Activated T-helper 1 cell treated with Interleukin-2 at 50 U/mL for 16 hours (primary cell): ENCODE results near the gene GGN.
"Not testable (repeated sequence)": the region's sequence is repeated elsewhere in the genome, so short reads cannot be mapped to it uniquely, and the experiment has no call there.

Experiments
- DNase-seq: peaks from one replicate; pipeline ENCODE4 v3.0.0-alpha.2; 2020; ENCODE audit warnings: low read depth

GGN gene

GRCh38 chr19:38362076-38362945 is 25.5 kb downstream of the GGN start:
- peak; percentile 39 for DNase-seq

DNA sequence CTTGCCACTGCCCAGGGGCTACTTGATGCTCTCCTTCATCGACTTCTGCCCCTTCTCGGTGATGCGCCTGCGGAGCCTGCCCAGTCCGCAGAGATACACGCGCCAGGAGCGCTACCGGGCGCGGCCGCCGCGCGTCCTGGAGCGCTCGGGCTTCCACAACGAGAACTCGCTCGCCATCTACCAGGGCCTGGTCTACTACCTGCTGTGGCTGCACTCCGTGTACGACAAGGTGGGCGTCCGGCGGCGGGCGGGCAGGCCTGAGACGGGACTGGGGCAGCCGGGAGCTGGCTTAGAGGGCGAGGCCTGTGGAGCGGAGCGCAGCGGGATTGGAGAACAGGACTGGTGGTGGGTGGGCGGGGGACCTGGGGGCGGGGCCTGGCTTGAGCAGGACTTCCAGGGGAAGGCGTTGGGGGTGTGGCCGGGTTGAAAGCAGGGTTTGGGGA is 26.2 kb downstream of the GGN start:
- peak; percentile 41 for DNase-seq

DNA sequence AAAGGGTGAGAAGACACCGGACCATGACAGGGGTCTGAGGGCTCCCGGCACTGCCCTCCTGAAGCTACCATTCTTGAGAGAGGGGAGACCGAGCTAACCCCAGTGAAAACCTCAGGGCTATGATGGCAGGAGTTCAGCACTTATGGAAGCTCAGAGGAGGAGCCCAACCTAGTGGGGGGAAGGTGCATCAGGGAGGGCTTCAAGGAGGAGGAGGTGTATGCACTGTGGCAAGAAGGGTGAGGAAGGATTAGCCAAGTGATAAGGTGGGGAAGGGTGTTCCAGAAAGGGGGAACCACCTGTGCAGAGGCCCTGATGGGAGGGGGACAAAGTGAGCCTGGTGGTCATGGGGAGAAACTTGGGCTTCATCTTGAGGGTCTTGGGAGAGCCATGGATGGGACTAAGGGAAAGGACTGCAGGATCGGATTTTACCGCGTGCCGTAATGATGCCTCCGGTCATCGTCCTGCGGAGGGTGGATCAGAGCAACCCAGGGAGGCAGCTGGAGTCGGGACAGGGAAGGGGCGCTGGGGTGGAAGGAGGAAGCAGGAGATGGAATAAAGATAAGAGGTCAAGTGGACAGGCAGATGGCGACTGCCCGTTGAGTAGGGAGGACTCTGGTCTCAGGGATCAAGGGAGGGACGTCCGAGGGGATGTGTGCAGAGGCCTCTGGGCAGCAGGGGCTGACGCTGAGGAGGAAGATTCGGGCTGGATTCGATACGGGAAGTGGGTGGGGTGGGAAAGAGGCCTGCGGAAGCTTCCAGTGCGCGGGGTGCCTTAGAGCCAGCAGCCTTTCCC is 26.8 kb downstream of the GGN start:
- no peak for DNase-seq

DNA sequence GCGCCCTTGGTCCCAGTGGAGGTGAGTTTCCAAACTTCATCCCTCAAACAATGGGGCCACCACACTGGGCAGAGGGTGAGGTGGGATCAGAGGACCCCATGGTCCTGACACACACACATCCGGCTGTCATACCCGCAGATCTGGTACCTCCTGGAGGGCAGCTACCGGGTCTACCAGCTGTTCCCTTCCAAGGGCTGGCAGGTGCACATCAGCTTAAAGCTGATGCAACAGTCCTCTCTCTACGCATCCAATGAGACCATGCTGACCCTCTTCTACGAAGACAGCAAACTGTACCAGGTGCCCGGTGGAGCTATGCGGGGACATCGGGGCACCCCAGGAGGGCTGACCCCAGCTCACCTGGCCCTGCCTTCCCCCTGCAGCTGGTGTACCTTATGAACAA is 27.5 kb downstream of the GGN start:
- no peak for DNase-seq

GRCh38 chr19:38359242-38360021 is 28.4 kb downstream of the GGN start:
- DNase-seq: no peak

GRCh38 chr19:38358071-38358470 is 29.8 kb downstream of the GGN start:
- DNase-seq: no peak

DNA sequence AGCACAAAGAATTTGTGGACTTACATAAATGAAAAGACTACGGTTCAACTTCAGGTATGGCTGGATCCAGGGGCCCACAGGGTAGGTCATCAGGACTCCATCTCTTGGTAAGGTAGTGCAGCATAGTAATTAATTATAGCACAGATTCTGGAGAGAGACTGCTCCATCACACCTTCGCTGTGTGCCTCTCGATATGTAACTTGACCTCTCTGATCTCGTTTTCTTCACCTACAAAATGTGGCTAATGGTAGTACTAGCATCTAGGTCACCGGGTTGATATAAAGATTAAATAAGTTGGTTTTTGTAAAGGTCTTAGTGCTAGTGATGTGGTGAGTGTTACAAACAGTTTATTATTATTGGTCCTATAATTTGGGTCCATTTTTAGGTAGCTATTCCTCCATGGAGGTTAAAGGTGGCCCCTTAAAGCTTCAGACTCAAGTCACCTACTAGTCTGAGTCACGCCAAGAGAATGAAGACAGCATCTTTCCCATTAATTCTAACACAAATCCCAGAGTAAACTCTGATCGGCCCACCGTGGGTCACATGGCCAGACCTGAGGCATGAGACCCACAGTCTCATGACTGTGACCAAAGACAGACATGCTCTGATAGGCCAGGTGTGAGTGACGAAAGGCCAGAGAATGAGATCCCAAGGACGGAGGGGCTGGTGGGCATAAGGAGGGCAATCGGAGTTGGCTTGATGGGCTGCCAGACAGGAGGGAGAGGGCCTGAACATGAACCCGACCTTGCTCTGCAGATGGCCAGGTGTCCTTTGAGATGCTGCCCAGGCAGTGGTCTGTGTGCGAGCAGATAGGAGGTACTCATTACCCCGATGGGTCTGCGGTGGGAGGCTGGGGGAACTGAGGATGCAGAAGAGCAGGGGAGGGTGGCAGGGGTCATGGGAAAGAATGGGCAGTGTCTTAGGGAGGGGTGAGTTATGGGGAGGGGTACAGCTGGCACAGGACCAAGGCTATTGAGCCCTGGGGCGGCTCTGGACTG is 31.8 kb downstream of the GGN start:
- no peak for DNase-seq

DNA sequence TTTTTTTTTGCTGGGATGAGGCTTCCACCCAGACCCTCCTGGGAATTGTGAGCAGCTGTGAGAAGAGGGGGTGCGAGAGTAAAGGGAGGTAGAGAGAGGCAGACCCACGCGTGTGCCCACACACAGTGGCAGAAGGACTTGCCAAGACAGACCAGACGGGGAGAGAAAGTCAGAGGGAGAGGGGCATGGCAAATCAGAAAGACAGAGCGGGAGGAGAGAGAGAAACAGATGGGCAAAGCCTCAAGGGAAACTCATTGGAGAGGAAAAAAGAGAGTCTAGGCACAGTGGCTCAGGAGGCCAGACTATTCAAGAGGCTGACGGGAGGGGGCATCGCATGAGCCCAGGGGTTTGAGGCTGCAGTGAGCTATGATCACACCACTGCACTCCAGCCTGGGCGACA is 35.2 kb downstream of the GGN start:
- DNase-seq: no peak

GRCh38 chr19:38351865-38352395 is 35.9 kb downstream of the GGN start:
- no peak for DNase-seq

- DNase-seq: no peak
Measured at GRCh38 chr19:38350883-38351282, 37.0 kb downstream of the GGN start.

DNA sequence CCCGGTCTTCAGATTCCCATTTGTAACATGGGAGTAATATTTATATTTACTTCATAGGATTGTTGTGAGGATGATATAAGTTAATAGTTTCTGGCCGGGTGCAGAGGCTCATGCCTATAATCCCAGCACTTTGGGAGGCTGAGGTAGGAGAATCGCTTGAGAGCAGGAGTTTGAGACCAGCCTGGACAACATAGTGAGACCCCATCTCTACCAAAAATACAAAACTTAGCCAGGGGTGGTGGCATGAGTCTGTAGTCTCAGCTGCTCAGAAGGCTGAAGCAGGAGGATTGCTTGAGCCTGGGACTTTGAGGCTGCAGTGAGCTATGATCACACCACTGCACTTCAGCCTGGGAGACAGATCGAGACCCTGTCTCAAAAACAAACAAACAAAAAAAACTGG is 41.0 kb downstream of the GGN start:
- DNase-seq: no peak

- no peak for DNase-seq
Measured at GRCh38 chr19:38340927-38341326, 46.9 kb downstream of the GGN start.

- DNase-seq: not testable (repeated sequence)
Measured at GRCh38 chr19:38339011-38339410, 48.8 kb downstream of the GGN start.

- no peak for DNase-seq
Measured at GRCh38 chr19:38337360-38337653, 50.5 kb downstream of the GGN start.

DNA sequence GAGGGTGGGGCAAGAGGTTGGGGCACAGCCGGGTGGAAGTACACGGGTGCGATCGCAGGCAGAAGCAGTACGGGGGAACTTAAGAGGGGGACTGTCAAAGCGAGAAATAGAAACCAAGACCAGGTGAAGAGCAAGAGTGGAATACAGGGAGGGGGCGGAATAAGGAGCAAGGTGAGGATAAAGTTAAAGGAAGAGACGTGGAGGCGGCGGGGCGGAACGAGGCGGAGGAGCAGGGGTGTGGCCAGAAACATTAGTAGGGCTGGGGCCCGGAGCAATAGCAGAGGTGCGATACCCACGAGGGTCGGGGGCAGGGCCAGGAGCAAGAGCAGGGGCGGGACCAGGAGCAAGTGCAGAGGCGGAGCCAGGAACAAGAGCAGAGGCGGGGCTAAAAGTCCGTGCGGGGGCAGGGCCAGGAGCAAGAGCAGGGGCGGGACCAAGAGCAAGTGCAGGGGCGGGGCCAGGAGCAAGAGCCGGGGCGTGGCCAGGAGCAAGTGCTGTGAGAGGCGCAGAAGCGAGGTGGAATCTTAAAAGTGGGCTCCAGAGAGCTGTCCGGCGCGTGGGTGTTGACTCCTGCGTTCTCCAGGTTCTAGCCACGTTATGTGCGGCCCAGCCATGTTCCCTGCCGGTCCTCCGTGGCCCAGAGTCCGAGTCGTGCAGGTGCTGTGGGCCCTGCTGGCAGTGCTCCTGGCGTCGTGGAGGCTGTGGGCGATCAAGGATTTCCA is 51.0 kb downstream of the GGN start:
- peak; percentile 87 for DNase-seq

GRCh38 chr19:38335949-38336637 is 51.7 kb downstream of the GGN start:
- peak; percentile 86 for DNase-seq
